ACHN (cell line): ENCODE data around the gene ZNF552.
"Not testable (repeated sequence)": the region's sequence is repeated elsewhere in the genome, so short reads cannot be mapped to it uniquely, and the experiment has no call there.

Source experiments
- DNase-seq: peaks from one replicate; pipeline ENCODE4 v3.0.0-alpha.2; 2015
- in situ Hi-C: cut with HindIII; loops from 2 replicates; pipeline ENCODE4 v1.10.0; 2017; ENCODE audit warnings: low sequenced_read_pairs, low pct_ligation_motif_present, low pct_unique_long_range_greater_than_20kb

ZNF552 gene

GRCh38 chr19:57814505-57815246, at the start of gene ZNF552:
Gene ZNF552, minus strand, starts transcription at chr19:57814913. Its CDS starts 170 bp downstream, at chr19:57814743.
- DNase-seq: peak; percentile 90
- in situ Hi-C loops: no loop called here

GRCh38 chr19:57862351-57862750, 47.6 kb upstream of the ZNF552 start:
- in situ Hi-C loops, DNase-seq: not testable (repeated sequence)

GRCh38 chr19:57854117-57854516, 39.4 kb upstream of the ZNF552 start:
- DNase-seq, in situ Hi-C loops: not testable (repeated sequence)

DNA sequence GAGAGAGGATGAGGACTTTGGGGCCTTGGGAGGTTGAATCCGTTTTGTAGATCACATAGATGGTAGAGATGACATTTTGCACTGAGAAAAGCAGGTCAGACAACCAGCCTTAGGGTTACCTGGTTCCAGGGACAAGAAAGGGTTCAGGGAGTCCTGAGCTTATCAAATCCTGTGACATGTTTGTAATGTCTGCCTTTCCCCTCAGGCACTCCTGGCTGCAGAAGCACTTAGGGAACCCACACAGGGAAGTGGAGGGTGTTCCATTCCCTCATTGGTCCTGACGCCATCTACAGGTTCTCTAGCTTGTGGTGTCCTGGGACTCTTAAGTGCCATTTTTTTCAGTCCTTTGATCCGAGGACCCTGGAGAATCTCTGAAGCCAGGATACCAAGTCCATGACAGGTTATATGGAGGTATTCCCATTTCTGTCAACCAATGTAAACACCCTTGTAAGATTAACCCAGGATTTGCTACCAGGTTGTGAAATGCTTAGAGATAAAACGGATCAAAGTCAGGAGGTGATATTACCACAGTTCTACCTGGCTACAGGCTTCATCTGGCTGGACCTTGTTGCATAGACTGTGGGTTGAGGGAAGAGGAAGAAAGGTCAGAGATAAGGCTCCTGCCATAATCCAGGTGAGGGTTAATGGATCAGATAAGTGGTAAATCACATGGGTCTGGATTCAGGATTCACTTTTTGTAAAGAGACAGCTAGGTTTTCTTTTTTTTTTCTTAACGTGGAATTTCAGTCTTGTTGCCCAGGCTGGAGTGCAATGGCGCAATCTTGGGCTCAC, 37.3 kb upstream of the ZNF552 start:
- DNase-seq, in situ Hi-C loops: not testable (repeated sequence)

GRCh38 chr19:57850553-57851017, 35.9 kb upstream of the ZNF552 start:
- DNase-seq: peak; percentile 84
- in situ Hi-C loops: no loop called here

- in situ Hi-C loops: not testable (repeated sequence)
- peak; percentile 84 for DNase-seq
Observed at GRCh38 chr19:57849666-57850473, 35.2 kb upstream of the ZNF552 start, which contains the start of gene ZNF587. Gene ZNF587, plus strand, starts transcription at chr19:57849859. Its CDS starts 180 bp downstream, at chr19:57850039.

- in situ Hi-C loops, DNase-seq: not testable (repeated sequence)
Observed at GRCh38 chr19:57849162-57849665, 34.5 kb upstream of the ZNF552 start.

DNA sequence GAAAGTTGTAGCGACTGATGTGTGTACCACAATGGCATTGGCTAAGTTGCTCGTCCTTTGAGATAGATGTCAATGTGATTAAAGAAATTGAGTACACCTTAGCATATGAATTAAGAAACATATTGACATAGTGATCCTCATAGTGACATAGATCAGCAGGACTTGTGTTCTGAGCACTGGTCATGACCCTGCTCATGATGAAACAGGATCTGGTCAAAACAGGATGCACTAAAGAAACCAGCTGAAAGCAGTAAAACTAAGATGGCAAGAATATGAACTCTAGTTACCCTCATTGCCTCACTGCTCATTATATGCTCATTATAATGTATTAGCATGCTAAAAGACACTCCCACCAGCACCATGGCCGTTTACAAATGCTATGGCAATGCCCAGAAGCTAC, 32.5 kb upstream of the ZNF552 start:
- DNase-seq, in situ Hi-C loops: not testable (repeated sequence)

DNA sequence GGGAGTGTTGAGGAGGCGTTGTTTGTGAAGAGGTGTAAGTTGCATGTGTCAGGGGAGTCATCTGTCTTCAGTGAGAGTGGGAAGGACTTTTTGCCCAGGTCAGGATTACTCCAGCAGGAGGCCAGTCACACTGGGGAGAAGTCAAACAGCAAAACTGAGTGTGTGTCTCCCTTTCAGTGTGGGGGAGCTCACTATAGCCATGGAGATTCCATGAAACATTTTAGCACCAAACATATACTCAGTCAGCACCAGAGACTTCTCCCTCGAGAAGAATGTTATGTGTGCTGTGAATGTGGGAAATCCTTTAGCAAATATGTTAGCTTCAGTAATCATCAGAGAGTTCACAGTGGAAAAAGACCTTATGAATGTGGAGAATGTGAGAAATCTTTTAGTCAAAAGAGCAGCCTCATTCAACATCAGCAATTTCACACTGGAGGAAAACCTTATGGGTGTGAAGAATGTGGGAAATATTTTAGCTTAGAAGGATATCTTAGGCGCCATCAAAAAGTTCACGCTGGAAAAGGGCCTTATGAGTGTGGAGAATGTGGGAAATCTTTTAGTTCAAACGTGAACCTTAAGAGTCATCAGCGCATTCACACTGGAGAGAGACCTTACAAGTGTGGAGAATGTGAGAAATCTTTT, 26.5 kb upstream of the ZNF552 start:
- no peak for DNase-seq
- in situ Hi-C loops: no loop called here

DNA sequence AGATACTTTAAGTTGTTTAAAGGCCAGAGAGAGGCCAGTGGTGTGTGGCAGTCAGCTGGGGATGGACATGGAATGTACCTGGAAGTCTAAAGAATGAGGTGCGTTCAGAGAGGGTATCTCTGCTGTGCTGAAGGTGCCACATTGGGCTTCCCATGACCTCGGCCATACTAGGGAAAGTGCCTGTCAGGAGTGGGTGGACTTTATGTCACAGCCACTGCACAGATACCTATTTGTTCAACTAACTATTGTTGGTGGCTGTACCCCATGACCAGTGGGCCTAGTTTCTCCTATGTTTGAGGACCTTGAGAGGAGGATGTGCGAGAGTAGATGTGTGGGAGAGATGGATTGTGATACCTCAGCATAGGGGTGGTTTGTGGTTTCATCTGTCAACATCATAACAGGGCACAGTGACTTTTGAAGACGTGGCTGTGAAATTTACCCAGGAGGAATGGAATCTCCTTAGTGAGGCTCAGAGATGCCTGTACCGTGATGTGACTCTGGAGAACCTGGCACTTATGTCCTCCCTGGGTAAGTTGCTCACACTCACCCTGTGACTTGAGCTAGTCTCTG, 24.0 kb upstream of the ZNF552 start:
- DNase-seq, in situ Hi-C loops: not testable (repeated sequence)

- in situ Hi-C loops, DNase-seq: not testable (repeated sequence)
Observed at GRCh38 chr19:57836991-57837390, 22.3 kb upstream of the ZNF552 start.

DNA sequence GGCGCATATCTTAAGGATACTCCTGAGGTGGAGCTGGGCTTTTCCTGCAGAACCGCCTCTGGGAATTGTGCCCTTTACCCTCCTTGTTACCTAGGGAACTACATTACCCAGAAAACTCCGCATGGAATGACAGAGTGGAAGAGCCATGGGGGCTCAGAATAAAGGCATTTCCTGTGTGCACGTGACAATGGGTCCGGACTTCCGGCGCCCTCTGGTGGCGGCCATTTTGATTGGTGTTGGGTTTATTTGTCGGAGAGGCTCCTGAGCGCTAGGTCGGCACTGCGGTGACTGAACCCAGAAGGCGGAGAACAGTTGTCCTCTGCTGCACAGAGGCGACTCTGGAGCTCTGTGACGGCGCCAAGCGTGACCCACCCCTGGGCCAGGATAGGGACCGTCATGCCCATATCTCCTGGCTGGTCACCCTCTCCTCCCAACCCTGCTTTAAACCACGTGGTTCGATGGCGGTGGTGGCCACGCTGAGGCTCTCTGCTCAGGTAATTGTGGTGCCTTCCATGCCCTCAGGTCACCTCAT, 15.4 kb upstream of the ZNF552 start, which contains the start of gene ZNF587B:
Gene ZNF587B (plus strand): TSS at position 229 of the 532 bp plus-strand sequence. CDS start 230 bp downstream, at position 459.
- in situ Hi-C loops: no loop called here
- peak; percentile 5 for DNase-seq

GRCh38 chr19:57829316-57829715, 14.6 kb upstream of the ZNF552 start:
- no peak for DNase-seq
- in situ Hi-C loops: no loop called here

DNA sequence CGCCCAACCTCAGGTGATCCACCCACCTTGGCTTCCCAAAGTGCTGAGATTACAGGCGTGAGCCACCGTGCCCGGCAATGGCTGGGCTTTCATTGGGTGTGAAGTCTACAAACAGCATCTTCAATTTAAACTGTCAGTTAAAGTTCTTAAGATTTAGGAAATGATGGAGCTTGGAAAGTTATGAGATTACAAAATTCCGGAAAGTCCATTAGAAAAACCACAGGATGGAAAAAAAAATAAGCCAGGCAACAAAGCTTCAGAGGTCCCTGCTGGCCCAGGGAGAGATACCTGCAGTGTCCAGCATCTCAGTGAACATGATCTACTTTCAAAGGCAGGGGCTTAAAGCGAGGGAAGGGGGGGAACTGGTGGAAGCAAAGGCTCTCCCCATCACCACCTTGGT, 10.8 kb upstream of the ZNF552 start:
- in situ Hi-C loops: no loop called here
- DNase-seq: no peak

GRCh38 chr19:57823608-57824007, 8.9 kb upstream of the ZNF552 start:
- in situ Hi-C loops: not testable (repeated sequence)

DNA sequence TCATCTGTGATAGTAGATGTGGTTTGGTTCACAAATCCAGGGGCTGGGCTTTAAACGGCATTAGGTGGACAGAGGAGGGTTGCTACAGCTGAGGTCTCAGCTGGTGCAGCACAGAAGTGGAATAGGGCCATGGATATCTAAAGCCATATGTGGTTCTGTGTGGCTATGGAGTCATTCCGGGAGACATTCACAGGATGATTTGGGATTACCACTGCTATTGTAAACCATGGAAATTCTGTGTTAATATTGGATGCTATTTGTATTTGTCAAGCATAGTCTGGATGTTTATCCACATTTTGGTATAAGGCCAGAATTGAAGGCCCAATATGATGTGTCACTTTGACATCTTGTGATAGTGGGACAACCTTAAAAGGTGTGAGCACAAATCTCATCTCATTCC, 8.4 kb upstream of the ZNF552 start:
- in situ Hi-C loops, DNase-seq: not testable (repeated sequence)

More at GRCh38 chr19:57823608-57824007, 8.9 kb upstream of the ZNF552 start:
- DNase-seq: not testable (repeated sequence)

GRCh38 chr19:57821501-57821900, 6.8 kb upstream of the ZNF552 start:
- in situ Hi-C loops, DNase-seq: not testable (repeated sequence)
